A673 (cell line): ENCODE results near the gene NFATC3. TPM values are rescaled to one million over a fixed set of nuclear protein-coding genes. Genes with fewer than 3 reads are reported as not detected.

ENCODE experiments used
- BruUV-seq: library from RNA; stranded (reverse); fragments of 400-500 nt; replicated peaks from 2 replicates; lab custom pipeline; 2021; lab: Mats Ljungman, UMichigan
- CTCF ChIA-PET: fragments of 300-600 bp; sonication (Branson Sonifier 250); formaldehyde crosslinking; loops from one replicate; lab custom pipeline; 2022; ENCODE audit warnings: antibody characterized with exemption; lab: Charles Lee
- POLR2A ChIA-PET: fragments of 300-600 bp; sonication (Branson Sonifier 250); formaldehyde crosslinking; loops from one replicate; lab custom pipeline; 2022; ENCODE audit warnings: antibody characterized with exemption; ENCODE audit not compliant: low non-redundant PET; lab: Charles Lee
- DNase-seq: peaks from one replicate; pipeline ENCODE4 v3.0.0-alpha.2; 2015; ENCODE audit warnings: low spot score
- H3K27ac ChIP-seq: fragments of 200-600 bp; sonication (generic); 2 replicates; pipeline ENCODE4 v1.5.1; 2016; ENCODE audit warnings: mixed run types, low read depth, mild to moderate bottlenecking, mixed read lengths, antibody characterized with exemption, low read length; ENCODE audit not compliant: poor library complexity, severe bottlenecking
- H3K27me3 ChIP-seq: fragments of 200-600 bp; sonication (generic); replicated peaks from 2 replicates; pipeline ENCODE4 v1.6.1; 2017; ENCODE audit warnings: mixed run types, low read depth, mild to moderate bottlenecking, mixed read lengths, antibody characterized with exemption, low read length; ENCODE audit not compliant: insufficient read depth, poor library complexity
- H3K36me3 ChIP-seq: fragments of 200-600 bp; sonication (generic); 2 replicates; pipeline ENCODE4 v1.6.1; 2016; ENCODE audit warnings: mixed run types, mild to moderate bottlenecking, mixed read lengths, antibody characterized with exemption, low read length; ENCODE audit not compliant: insufficient read depth, poor library complexity, severe bottlenecking
- H3K4me1 ChIP-seq: fragments of 200-600 bp; sonication (generic); 2 replicates; pipeline ENCODE4 v1.6.1; 2017; ENCODE audit warnings: mixed run types, mild to moderate bottlenecking, mixed read lengths, antibody characterized with exemption, low read length; ENCODE audit not compliant: insufficient read depth, poor library complexity, severe bottlenecking
- H3K4me3 ChIP-seq: fragments of 200-600 bp; sonication (generic); 2 replicates; pipeline ENCODE4 v1.5.1; 2016; ENCODE audit warnings: low read depth, mixed run types, mild to moderate bottlenecking, mixed read lengths, low read length; ENCODE audit not compliant: poor library complexity, severe bottlenecking
- H3K9me3 ChIP-seq: fragments of 200-600 bp; sonication (generic); 2 replicates; pipeline ENCODE4 v1.6.1; 2016; ENCODE audit warnings: mixed run types, low read depth, mild to moderate bottlenecking, mixed read lengths, antibody characterized with exemption, low read length; ENCODE audit not compliant: poor library complexity, severe bottlenecking
- EZH2 ChIP-seq: fragments of 200-600 bp; sonication (generic); IDR thresholded peaks from 2 replicates; pipeline ENCODE4 v1.6.1; 2017; ENCODE audit warnings: borderline replicate concordance, low read depth, mild to moderate bottlenecking, mixed read lengths, antibody characterized with exemption, low read length; ENCODE audit not compliant: poor library complexity, severe bottlenecking
- intact Hi-C: fragments of 100-400 bp; cut with micrococcal nuclease; formaldehyde crosslinking; loops from one replicate; pipeline ENCODE4 v1.10.0; 2022; ENCODE audit not compliant: unreplicated experiment
- total RNA-seq: library from RNA; stranded (reverse); gene quantifications from 2 replicates; pipeline ENCODE4 v1.2.3, GENCODE V29; 2021
- TF ChIP-seq, protein P1 (sequence below): fragments of 300-800, 200-600 bp; sonication (generic); conservative IDR thresholded peaks from 2 replicates; pipeline ENCODE4 v1.5.1; 2017; ENCODE audit warnings: low read depth, mild to moderate bottlenecking, antibody characterized with exemption, low read length, moderate library complexity, mixed read lengths

NFATC3 gene
- total RNA-seq, 1 experiment from 2014 or later, result 56.0 TPM

GRCh38 chr16:68229431-68230175 is 144.4 kb downstream of the NFATC3 start:
- intact Hi-C loops, result loop anchor here (1.0 to 5.0 kb wide), 2 partner anchors 137 to 236 kb away; no protein-coding TSS in a partner anchor
- no TSS peak for BruUV-seq
- Histone ChIP-seq H3K9me3 (no peaks in the 10 kb centered on the region), H3K4me3 (no peak overlapping the region), H3K4me1 (no peaks in the 10 kb centered on the region), H3K36me3 (no peaks in the 10 kb centered on the region), H3K27ac (no peak overlapping the region), H3K27me3 (no peaks in the 10 kb centered on the region)
- ChIA-PET CTCF (interaction anchor here (1.5 kb wide), 1 partner anchor 136 kb away, joined by 3 read pairs; no protein-coding TSS in a partner anchor), POLR2A (no interaction called here)
- peak; percentile 73 for DNase-seq
- TF ChIP-seq EZH2, result no peak
- TF ChIP-seq, protein P1, sequence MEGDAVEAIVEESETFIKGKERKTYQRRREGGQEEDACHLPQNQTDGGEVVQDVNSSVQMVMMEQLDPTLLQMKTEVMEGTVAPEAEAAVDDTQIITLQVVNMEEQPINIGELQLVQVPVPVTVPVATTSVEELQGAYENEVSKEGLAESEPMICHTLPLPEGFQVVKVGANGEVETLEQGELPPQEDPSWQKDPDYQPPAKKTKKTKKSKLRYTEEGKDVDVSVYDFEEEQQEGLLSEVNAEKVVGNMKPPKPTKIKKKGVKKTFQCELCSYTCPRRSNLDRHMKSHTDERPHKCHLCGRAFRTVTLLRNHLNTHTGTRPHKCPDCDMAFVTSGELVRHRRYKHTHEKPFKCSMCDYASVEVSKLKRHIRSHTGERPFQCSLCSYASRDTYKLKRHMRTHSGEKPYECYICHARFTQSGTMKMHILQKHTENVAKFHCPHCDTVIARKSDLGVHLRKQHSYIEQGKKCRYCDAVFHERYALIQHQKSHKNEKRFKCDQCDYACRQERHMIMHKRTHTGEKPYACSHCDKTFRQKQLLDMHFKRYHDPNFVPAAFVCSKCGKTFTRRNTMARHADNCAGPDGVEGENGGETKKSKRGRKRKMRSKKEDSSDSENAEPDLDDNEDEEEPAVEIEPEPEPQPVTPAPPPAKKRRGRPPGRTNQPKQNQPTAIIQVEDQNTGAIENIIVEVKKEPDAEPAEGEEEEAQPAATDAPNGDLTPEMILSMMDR, result peak; percentile 90

GRCh38 chr16:68230176-68230571 is 145.0 kb downstream of the NFATC3 start:
- ChIA-PET CTCF (interaction anchor here (1.5 kb wide), 1 partner anchor 137 kb away, joined by 3 read pairs; no protein-coding TSS in a partner anchor), POLR2A (no interaction called here)
- Histone ChIP-seq H3K9me3 (no peaks in the 10 kb centered on the region), H3K4me1 (no peaks in the 10 kb centered on the region), H3K36me3 (no peaks in the 10 kb centered on the region), H3K27me3 (no peaks in the 10 kb centered on the region), H3K27ac (no peak overlapping the region), H3K4me3 (no peak overlapping the region)
- TF ChIP-seq EZH2, result no peak
- TF ChIP-seq, protein P1, result no peak
- no peak for DNase-seq
- intact Hi-C loops, result no loop called here
- no TSS peak for BruUV-seq

- CTCF ChIA-PET, result interaction anchor here (1.5 kb wide), 1 partner anchor 137 kb away, joined by 3 read pairs; no protein-coding TSS in a partner anchor
- DNase-seq, result no peak
- H3K9me3 ChIP-seq, result no peaks in the 10 kb centered on the region
- H3K4me1 ChIP-seq, result no peaks in the 10 kb centered on the region
- BruUV-seq, result no TSS peak
- intact Hi-C loops, result no loop called here
- no peak overlapping the region for H3K4me3 ChIP-seq
- H3K36me3 ChIP-seq, result no peaks in the 10 kb centered on the region
- POLR2A ChIA-PET, result no interaction called here
- no peaks in the 10 kb centered on the region for H3K27me3 ChIP-seq
- H3K27ac ChIP-seq, result no peak overlapping the region
- TF ChIP-seq, protein P1, result no peak
- no peak for TF ChIP-seq EZH2
Observed at GRCh38 chr16:68230956-68231355, 145.8 kb downstream of the NFATC3 start.
